ENCODE data around the gene ALG11.

Gene ALG11

GRCh38 chr13:52016296-52016695 lies 4.1 kb downstream of the ALG11 start:
- TF ChIP-seq REST (IDR thresholded peaks at IDR 0.05; ENCODE audit: insufficient read depth in 1 of 2, low read depth in 2 of 2, low read length in 2 of 2) (no peak), TAF1 (IDR thresholded peaks at IDR 0.05; ENCODE audit: borderline replicate concordance, insufficient read depth, low read length) (no peak), POLR2AphosphoS5 (IDR thresholded peaks at IDR 0.05; ENCODE audit: low read depth, low read length) (no peak), FOXP2 (optimal IDR thresholded peaks at IDR 0.05; ENCODE audit: borderline replicate concordance, extremely low read depth, extremely low read length, insufficient read depth) (no peak), SIN3A (IDR thresholded peaks at IDR 0.05; ENCODE audit: borderline replicate concordance, insufficient read depth, low read length) (no peak)

- TF ChIP-seq POLR2AphosphoS5 (IDR thresholded peaks at IDR 0.05; ENCODE audit: low read depth, low read length) (no peak), REST (IDR thresholded peaks at IDR 0.05; ENCODE audit: insufficient read depth in 1 of 2, low read depth in 2 of 2, low read length in 2 of 2) (no peak), FOXP2 (optimal IDR thresholded peaks at IDR 0.05; ENCODE audit: borderline replicate concordance, extremely low read depth, extremely low read length, insufficient read depth) (no peak), SIN3A (IDR thresholded peaks at IDR 0.05; ENCODE audit: borderline replicate concordance, insufficient read depth, low read length) (no peak), TAF1 (IDR thresholded peaks at IDR 0.05; ENCODE audit: borderline replicate concordance, insufficient read depth, low read length) (no peak)
Measured at GRCh38 chr13:52020191-52020590, 8.0 kb downstream of the ALG11 start.

DNA sequence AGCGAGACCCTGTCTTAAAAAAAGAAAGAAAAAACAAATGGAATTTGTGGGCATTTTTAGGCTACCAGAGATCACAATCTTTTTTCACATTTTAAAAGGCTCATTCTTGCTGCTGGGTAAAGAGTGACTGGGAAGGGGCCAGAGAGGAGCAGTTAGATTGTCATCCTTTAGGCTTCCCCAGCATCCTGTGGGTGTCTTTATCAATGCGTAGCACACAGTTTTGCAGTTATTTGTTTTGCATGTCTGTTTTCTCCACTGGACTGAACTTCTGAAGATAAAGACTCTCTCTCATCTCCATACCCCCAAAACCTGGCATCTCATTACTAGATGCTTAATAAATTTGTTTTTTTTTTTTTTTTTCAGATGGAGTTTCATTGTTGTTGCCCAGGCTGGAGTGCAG lies 10.2 kb downstream of the ALG11 start:
- TF ChIP-seq FOXP2 (optimal IDR thresholded peaks at IDR 0.05; ENCODE audit: borderline replicate concordance, extremely low read depth, extremely low read length, insufficient read depth): no peak
- no peak for TF ChIP-seq TAF1 (IDR thresholded peaks at IDR 0.05; ENCODE audit: borderline replicate concordance, insufficient read depth, low read length)
- no peak for TF ChIP-seq REST (IDR thresholded peaks at IDR 0.05; ENCODE audit: insufficient read depth in 1 of 2, low read depth in 2 of 2, low read length in 2 of 2)
- TF ChIP-seq SIN3A (IDR thresholded peaks at IDR 0.05; ENCODE audit: borderline replicate concordance, insufficient read depth, low read length): no peak

- TF ChIP-seq TAF1 (IDR thresholded peaks at IDR 0.05; ENCODE audit: borderline replicate concordance, insufficient read depth, low read length) (no peak), POLR2AphosphoS5 (IDR thresholded peaks at IDR 0.05; ENCODE audit: low read depth, low read length) (no peak), SIN3A (IDR thresholded peaks at IDR 0.05; ENCODE audit: borderline replicate concordance, insufficient read depth, low read length) (no peak), REST (IDR thresholded peaks at IDR 0.05; ENCODE audit: insufficient read depth in 1 of 2, low read depth in 2 of 2, low read length in 2 of 2) (no peak), FOXP2 (optimal IDR thresholded peaks at IDR 0.05; ENCODE audit: borderline replicate concordance, extremely low read depth, extremely low read length, insufficient read depth) (no peak)
Measured at GRCh38 chr13:52024481-52024880, 12.3 kb downstream of the ALG11 start, which contains the start of gene UTP14C. TSS of gene UTP14C (plus strand) at chr13:52024691. CDS start at chr13:52028805, 4,114 bp downstream.
